NCI-H524 treated with DMSO at 0.1 percent for 48 hours (cell line): ENCODE measurements around the gene ERFE.
A peak's percentile ranks its signal among the peaks of the same experiment; 100 is the strongest.

Experiments used
- DNase-seq: peaks from one replicate; lab custom pipeline; 2025; lab: John Stamatoyannopoulos, UW

Gene ERFE

DNA sequence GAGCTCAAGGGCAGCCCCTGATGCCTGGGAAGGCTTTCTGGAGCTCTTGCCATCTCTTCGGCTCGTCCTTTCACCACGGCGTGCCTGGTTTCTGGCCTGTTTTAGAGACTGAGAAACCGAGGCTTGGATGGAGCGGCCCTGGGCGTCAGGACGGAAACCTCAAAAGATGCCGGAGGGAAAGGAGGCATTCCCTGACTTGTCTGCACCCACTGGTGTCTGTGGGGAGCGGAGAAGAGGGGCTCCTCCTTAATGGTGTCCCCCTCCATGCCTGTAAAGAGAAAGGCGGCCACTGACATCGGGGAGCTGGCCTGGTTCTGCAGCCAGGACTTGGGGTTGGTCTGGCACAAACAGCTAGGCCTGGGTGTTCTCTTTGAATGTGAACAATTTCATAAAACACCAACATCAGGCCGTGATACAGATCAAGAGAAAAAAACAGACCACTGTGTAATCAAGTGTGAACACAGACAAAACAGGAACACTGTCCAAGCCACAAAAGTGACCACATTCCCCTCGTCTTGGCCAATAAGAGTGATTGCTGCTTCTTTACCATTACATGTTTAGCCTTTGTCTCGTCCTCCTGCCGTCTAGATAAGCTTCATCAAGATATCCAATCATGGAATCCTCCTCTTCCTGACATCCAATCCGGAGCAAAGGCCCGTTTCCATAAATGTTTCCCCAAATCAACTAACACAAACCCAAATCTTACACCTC, 45.4 kb downstream of the ERFE start:
- no peak for DNase-seq

GRCh38 chr2:238207006-238207405, 48.2 kb downstream of the ERFE start:
- no peak for DNase-seq

DNA sequence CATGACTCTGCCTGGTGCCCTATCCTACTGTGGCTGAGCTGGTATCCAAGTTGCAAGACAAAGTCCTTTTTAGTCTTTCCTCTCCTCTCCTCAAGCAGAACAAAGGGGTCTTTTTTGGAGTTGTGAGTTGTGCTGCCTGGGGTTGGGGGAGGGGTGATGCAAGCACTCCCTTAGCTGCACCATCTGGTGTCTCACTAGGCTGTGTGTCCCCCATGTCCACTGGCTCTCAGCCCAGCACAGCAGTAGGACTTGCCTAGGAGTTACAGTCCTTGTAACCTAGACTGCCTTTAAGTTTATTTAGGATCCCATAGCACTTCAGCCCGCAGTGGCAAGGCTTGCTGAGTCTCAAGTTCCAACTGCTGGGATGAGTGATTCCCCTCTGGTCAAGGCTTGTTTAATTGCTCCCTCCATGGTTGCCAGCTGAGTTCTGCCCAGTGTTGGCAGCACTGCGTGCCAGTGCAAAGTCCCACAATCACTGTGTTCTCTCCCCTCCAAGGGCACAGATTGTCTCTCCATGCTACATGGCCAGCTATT, 57.9 kb downstream of the ERFE start:
- peak; percentile 58 for DNase-seq
